Lower leg skin (tissue), 4 donors: ENCODE data around the gene RPS27L. TPM values are rescaled to one million over a fixed set of nuclear protein-coding genes. Genes with fewer than 3 reads are reported as not detected.
"Not testable (repeated sequence)": the region's sequence is repeated elsewhere in the genome, so short reads cannot be mapped to it uniquely, and the experiment has no call there.

ENCODE experiments used
- DNase-seq, 2 donors: peaks; one replicate each; pipeline ENCODE4 v3.0.0-alpha.2; 2019; ENCODE audit warnings: low spot score in 2 of 2
- H3K4me3 ChIP-seq: fragments of 200-600 bp; sonication (generic); 2 replicates; pipeline ENCODE4 v1.5.1; 2017; ENCODE audit warnings: mild to moderate bottlenecking, low read depth; ENCODE audit not compliant: poor library complexity, severe bottlenecking
- CTCF ChIP-seq, 3 donors: fragments of 450-650 bp; IDR thresholded peaks; one replicate each; pipeline ENCODE4 v1.5.1; 2016; ENCODE audit warnings: antibody characterized with exemption in 3 of 3, mild to moderate bottlenecking in 3 of 3, moderate library complexity in 2 of 3
- POLR2A ChIP-seq, 2 donors: fragments of 450-650 bp; IDR thresholded peaks; one replicate each; pipeline ENCODE4 v1.6.1; 2016 to 2017; ENCODE audit warnings: antibody characterized with exemption in 2 of 2, mild to moderate bottlenecking in 1 of 2, moderate library complexity in 1 of 2
- WGBS, 2 donors: methylation state at CpG; one replicate each; pipeline ENCODE4 v1.1.5; 2018; 5-methylcytosine and 5-hydroxymethylcytosine counted together
- intact Hi-C: fragments of 100-400 bp; cut with DNase I; formaldehyde crosslinking; loops from one replicate; pipeline ENCODE4 v1.15.0; 2023; ENCODE audit warnings: low total_unique reads
- total RNA-seq, 4 donors: library from RNA; depleted of rRNA; stranded (reverse); fragments of >200 nt; gene quantifications; one replicate each; pipeline ENCODE4 v1.1.0, GENCODE V29; 2016

RPS27L gene
- total RNA-seq, 4 donors from 2014 or later = 39.6 to 64.9 (median 55.8) TPM

- intact Hi-C loops = no loop called here
- no peak for DNase-seq
- WGBS, 2 donors = 54 to 63% methylated on average over 9 of the region's 9 CpGs
- TF ChIP-seq POLR2A (IDR thresholded peaks at IDR 0.05) = no peak
- TF ChIP-seq CTCF (IDR thresholded peaks at IDR 0.05) = no peak
- no peak overlapping the region for H3K4me3 ChIP-seq
Measured at GRCh38 chr15:63107895-63108546, 49.3 kb downstream of the RPS27L start.

GRCh38 chr15:63105354-63105753 is 51.9 kb downstream of the RPS27L start:
- 77 to 78% methylated on average over 8 of the region's 8 CpGs for WGBS, 2 donors
- intact Hi-C loops, H3K4me3 ChIP-seq, DNase-seq: not testable (repeated sequence)

- no peak for TF ChIP-seq CTCF (IDR thresholded peaks at IDR 0.05)
- TF ChIP-seq POLR2A (IDR thresholded peaks at IDR 0.05) = no peak
- no peak overlapping the region for H3K4me3 ChIP-seq
- WGBS, 2 donors = 65 to 69% methylated on average over 7 of the region's 7 CpGs
- intact Hi-C loops = no loop called here
- DNase-seq = peak in 1 of 2 donors; percentile 9
Measured at GRCh38 chr15:63104727-63105126, 52.5 kb downstream of the RPS27L start.

GRCh38 chr15:63103416-63103815 is 53.9 kb downstream of the RPS27L start:
- H3K4me3 ChIP-seq = no peak overlapping the region
- 89% methylated on average over 3 of the region's 3 CpGs for WGBS, 2 donors
- DNase-seq = peak in 1 of 2 donors; percentile 53
- TF ChIP-seq POLR2A (IDR thresholded peaks at IDR 0.05) = no peak
- no peak for TF ChIP-seq CTCF (IDR thresholded peaks at IDR 0.05)
- intact Hi-C loops = no loop called here

- 85 to 86% methylated on average over 5 of the region's 5 CpGs for WGBS, 2 donors
- not testable (repeated sequence) for H3K4me3 ChIP-seq, DNase-seq
- intact Hi-C loops = loop anchor here (10.0 kb wide), 3 partner anchors 255 to 1225 kb away; no protein-coding TSS in a partner anchor
Measured at GRCh38 chr15:63099581-63099980, 57.7 kb downstream of the RPS27L start.

GRCh38 chr15:63098901-63099300 is 58.4 kb downstream of the RPS27L start:
- DNase-seq = peak in 1 of 2 donors; percentile 71
- 87 to 93% methylated on average over 6 to 15 of the region's 33 CpGs for WGBS, 2 donors
- intact Hi-C loops = loop anchor here (10.0 kb wide), 3 partner anchors 254 to 1224 kb away; no protein-coding TSS in a partner anchor

More at GRCh38 chr15:63098901-63099300, 58.4 kb downstream of the RPS27L start:
- H3K4me3 ChIP-seq = not testable (repeated sequence)

Other genes with a start within 250 kb of the RPS27L start
- gene TPM1, start 114.7 kb downstream of the RPS27L start, total RNA-seq = 100 to 1,000 TPM in 2 of 4 donors, 10 to 100 TPM in 2; 67.6 to 193 (median 95.9) TPM
- gene LACTB, start 35.6 kb downstream of the RPS27L start, total RNA-seq = 10 to 100 TPM; 13.6 to 25.0 (median 19.4) TPM
- 10 to 100 TPM in 3 of 4 donors, 1 to 10 TPM in 1; 9.1 to 23.6 (median 10.7) TPM for gene RAB8B, start 32.1 kb upstream of the RPS27L start, total RNA-seq
- 1 to 10 TPM; 4.6 to 8.1 (median 6.5) TPM for gene APH1B, start 120.1 kb upstream of the RPS27L start, total RNA-seq
- gene CA12, start 224.4 kb upstream of the RPS27L start, total RNA-seq = 100 to 1,000 TPM; 144 to 253 (median 213) TPM